Measurements from ENCODE around the gene KCNN3. TPM values are rescaled to one million over a fixed set of nuclear protein-coding genes. Genes with fewer than 3 reads are reported as not detected.

The KCNN3 gene
- total and polyA plus RNA-seq, 2 donors, result 1.5 to 16.6 TPM

- no peak for DNase-seq (ENCODE audit: extremely low spot score)
- H3K27ac ChIP-seq (ENCODE audit: low read depth), result no peak overlapping the region
- H3K4me3 ChIP-seq (ENCODE audit: low read depth, low read length), result no peak overlapping the region
- no peaks in the 10 kb centered on the region for H3K4me1 ChIP-seq (ENCODE audit: insufficient read depth)
- no peaks in the 10 kb centered on the region for H3K36me3 ChIP-seq (ENCODE audit: insufficient read depth)
- WGBS, result 83% methylated on average over 6 of the region's 6 CpGs
Measured at GRCh38 chr1:154758346-154758745, 111.7 kb downstream of the KCNN3 start.

DNA sequence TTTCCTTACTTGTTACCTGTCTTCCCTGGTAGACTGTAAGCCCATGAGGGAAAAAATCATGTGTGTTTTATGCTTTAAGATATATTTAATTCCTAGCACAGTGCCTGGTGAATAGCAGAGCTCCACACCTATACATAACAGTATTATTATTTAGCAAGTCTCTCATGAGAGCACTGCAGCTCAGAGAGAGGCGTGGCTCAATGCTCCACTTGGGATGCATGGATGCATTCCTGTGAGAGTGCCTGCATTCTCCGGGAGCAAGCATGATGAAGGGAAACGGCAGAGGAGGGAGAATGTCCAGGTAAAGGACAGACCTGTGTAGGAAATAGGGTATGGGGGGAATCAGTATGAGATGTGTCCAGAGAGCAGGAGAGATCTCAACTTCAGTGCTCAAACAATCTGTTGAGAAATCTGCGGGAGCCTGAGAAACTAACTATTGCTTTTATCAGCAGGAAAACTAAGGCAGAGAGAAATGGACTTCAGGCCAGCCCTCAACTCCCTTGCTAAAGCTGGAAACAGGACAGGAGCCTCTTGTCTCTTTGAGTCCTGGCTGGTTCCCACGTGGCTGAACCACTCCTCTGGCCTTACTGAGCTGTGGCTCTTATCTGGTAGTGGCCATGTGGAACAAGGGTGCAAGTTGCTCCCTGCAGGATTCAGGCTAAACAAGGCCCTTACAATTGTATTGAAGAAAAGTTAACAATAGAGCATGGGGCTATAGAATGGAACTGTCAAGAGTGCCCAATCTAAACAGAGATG, 113.1 kb downstream of the KCNN3 start:
- no peaks in the 10 kb centered on the region for H3K36me3 ChIP-seq (ENCODE audit: insufficient read depth)
- H3K4me3 ChIP-seq (ENCODE audit: low read depth, low read length), result no peak overlapping the region
- DNase-seq (ENCODE audit: extremely low spot score), result no peak
- H3K4me1 ChIP-seq (ENCODE audit: insufficient read depth), result no peaks in the 10 kb centered on the region
- no peak overlapping the region for H3K27ac ChIP-seq (ENCODE audit: low read depth)
- 61% methylated on average over 5 of the region's 5 CpGs for WGBS

DNA sequence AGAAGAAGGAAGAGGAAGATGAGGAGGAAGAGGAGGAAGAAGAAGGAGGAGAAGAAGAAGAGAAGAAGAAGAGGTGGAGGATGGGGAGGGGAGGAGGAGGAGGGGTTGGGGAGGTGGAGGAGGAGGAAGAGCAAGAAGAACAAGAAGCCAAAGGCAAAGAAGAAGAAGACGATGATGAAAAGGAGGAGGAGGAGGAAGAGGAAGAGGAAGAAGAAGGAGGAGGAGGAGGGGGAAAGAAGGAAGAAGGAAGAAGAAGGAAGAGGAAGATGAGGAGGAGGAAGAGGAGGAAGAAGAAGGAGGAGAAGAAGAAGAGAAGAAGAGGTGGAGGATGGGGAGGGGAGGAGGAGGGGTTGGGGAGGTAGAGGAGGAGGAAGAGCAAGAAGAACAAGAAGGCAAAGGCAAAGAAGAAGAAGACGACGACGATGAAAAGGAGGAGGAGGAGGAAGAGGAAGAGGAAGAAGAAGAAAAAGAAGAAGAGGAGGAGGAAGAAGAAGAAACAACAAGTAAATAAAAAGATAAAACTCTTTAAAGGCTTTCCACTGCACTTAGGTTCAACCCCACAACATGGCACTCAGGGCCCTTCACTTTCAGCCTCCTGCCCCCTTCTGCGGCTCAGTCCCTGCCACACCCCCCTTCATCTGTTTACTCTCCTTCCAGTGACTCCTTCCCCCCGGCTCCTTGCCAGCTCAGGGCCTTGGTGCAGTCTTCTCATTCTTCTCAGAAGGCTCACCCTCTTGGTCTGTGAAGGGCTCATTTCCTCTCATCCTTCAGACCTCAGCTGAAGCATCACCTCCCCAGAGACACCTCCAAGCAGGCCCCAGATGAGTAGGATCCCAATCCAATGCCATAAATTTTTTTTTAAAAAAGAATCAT, 114.0 kb downstream of the KCNN3 start:
- WGBS, result 79% methylated on average over 6 of the region's 6 CpGs

DNA sequence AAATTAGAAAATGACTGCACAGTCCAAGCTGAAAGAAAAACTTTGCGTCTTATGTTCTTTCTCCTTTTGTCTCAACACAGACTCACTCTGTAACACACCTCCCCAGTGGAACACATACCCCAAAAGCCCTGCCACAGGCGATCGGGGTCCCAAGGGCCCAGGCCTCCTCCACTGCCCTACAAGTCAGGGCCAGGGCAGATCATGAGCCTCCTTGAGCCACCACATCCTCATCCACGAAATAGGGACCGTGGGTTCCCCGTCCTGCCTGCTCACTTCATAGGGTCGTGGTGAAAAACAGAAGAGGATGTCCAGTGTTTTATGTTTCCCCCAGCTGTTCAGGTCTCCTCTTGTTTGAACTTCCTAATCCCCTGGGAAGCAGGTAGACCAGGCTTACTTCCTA, 116.7 kb downstream of the KCNN3 start:
- H3K4me3 ChIP-seq (ENCODE audit: low read depth, low read length), result no peak overlapping the region
- no peak for DNase-seq (ENCODE audit: extremely low spot score)
- no peak overlapping the region for H3K27ac ChIP-seq (ENCODE audit: low read depth)
- H3K36me3 ChIP-seq (ENCODE audit: insufficient read depth), result no peaks in the 10 kb centered on the region
- WGBS, result 83% methylated on average over 7 of the region's 7 CpGs
- no peaks in the 10 kb centered on the region for H3K4me1 ChIP-seq (ENCODE audit: insufficient read depth)

More for the DNA sequence above, 114.0 kb downstream of the KCNN3 start:
- Histone ChIP-seq H3K27ac (ENCODE audit: low read depth) (no peak overlapping the region), H3K4me1 (ENCODE audit: insufficient read depth) (no peaks in the 10 kb centered on the region), H3K36me3 (ENCODE audit: insufficient read depth) (no peaks in the 10 kb centered on the region), H3K4me3 (ENCODE audit: low read depth, low read length) (no peak overlapping the region)
- no peak for DNase-seq (ENCODE audit: extremely low spot score)

DNA sequence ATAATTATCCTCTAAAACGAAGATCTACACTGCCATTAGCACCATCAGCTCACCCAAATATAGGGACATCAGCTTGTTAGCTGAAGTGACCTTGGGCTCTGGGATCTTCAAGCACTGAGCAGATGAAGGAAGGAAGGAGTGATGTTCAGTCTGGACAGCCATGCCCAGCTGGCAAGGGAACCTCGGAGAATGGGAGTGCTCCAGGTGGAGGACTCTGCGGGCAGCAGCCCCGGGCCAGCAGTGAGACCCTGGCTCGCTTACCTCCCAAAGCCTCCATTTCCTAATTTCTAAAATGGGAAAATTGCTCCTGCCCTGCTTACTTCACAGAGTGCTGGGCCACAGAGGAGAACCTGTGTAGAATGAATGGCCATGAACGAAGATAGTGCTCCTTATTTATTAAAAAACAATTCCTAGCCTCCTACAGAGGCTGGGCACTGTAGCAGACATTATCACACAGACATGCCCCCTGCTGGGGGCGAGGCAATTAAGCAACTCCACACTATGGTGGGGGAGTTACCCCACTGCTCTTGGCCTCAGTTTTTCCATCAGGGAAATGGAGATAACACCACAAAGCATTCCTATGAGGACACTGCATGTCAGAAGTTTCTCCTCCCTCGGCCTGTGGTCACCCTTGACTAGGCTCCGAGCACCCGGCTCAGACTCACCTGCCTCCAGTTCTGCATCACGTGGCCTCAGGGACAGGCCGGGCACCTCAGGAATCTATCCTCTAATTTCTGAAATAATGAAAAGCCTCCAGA, 117.6 kb downstream of the KCNN3 start:
- Histone ChIP-seq H3K4me3 (ENCODE audit: low read depth, low read length) (no peak overlapping the region), H3K36me3 (ENCODE audit: insufficient read depth) (no peaks in the 10 kb centered on the region), H3K27ac (ENCODE audit: low read depth) (no peak overlapping the region), H3K4me1 (ENCODE audit: insufficient read depth) (no peaks in the 10 kb centered on the region)
- WGBS, result 90% methylated on average over 12 of the region's 12 CpGs
- DNase-seq (ENCODE audit: extremely low spot score), result no peak

DNA sequence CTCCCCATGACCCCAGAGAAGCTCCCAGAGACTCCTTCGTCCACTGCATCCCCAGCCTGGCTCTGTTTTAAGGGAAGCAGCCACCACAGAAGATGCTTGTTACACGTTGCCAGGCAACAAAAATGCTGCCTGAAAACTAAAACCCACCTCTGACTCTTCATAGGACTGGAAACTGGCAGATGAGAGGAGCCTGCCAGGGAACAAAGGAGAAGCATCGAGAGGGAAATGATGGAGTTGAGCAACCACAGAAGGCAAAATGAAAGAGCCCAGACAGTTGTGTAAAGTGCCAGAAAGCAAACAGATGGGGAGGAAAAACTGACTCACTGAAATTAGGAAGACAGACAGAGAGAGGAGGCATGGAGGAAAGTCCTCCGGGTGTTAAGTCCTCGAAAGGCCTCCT, 118.4 kb downstream of the KCNN3 start:
- Histone ChIP-seq H3K36me3 (ENCODE audit: insufficient read depth) (no peaks in the 10 kb centered on the region), H3K27ac (ENCODE audit: low read depth) (no peak overlapping the region), H3K4me1 (ENCODE audit: insufficient read depth) (no peaks in the 10 kb centered on the region), H3K4me3 (ENCODE audit: low read depth, low read length) (no peak overlapping the region)
- 36% methylated on average over 5 of the region's 5 CpGs for WGBS
- no peak for DNase-seq (ENCODE audit: extremely low spot score)

DNA sequence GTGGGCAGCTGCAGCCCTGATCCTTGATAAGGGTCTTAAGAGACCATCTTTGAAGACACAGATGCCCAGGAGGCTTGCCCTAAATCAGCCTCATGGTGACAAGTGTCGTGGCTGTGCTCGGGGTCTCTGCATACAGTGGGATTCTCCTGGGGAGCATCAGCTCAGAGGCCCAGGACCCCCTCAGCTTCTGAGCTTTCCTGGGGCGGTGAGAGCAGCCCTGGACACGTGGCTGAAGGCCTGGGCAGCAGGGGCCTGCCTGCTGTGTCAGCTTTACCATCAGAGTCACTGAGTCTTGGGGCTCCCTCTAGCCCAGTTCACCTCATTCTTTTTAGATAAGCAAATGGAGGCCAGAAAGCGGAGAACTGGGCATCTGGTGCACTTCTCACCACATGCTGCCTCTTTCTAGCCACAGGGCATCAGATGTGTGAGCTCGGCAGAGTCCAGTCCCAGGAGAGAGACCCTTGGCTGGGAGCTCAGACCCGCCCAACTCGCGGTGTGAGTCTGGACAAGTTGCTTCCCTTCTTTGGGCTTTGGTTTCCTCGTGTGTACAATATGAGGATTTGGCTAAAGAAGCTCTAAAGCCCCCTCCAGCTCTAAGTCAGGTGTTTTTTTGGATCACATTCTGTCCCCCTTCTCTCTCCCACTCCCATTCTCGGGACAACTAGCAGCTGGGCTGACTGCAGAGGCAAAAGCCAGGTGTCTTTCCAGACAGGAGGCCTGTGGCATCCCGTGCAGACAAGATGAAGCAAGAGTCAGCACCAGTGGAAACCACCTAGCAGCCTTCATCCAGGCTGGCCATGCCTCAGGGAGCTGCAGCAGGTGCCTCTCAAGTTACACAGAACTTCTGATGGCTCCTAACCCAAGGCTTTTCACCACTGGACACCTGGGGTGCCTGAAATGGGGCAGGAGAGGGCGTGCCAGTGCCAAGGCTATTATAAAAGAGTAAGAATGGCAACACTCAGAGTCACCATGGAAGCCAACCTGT, 119.1 kb downstream of the KCNN3 start:
- Histone ChIP-seq H3K36me3 (ENCODE audit: insufficient read depth) (no peaks in the 10 kb centered on the region), H3K4me1 (ENCODE audit: insufficient read depth) (no peaks in the 10 kb centered on the region), H3K4me3 (ENCODE audit: low read depth, low read length) (no peak overlapping the region), H3K27ac (ENCODE audit: low read depth) (no peak overlapping the region)
- WGBS, result 85% methylated on average over 13 of the region's 13 CpGs
- DNase-seq (ENCODE audit: extremely low spot score), result no peak

- no peak overlapping the region for H3K4me3 ChIP-seq (ENCODE audit: low read depth, low read length)
- DNase-seq (ENCODE audit: extremely low spot score), result no peak
- WGBS, result 75% methylated on average over 8 of the region's 8 CpGs
- no peaks in the 10 kb centered on the region for H3K36me3 ChIP-seq (ENCODE audit: insufficient read depth)
- no peak overlapping the region for H3K27ac ChIP-seq (ENCODE audit: low read depth)
- H3K4me1 ChIP-seq (ENCODE audit: insufficient read depth), result no peaks in the 10 kb centered on the region
Measured at GRCh38 chr1:154749078-154749760, 120.9 kb downstream of the KCNN3 start.

GRCh38 chr1:154748405-154748775, 121.7 kb downstream of the KCNN3 start:
- Histone ChIP-seq H3K4me1 (ENCODE audit: insufficient read depth) (no peaks in the 10 kb centered on the region), H3K4me3 (ENCODE audit: low read depth, low read length) (no peak overlapping the region), H3K36me3 (ENCODE audit: insufficient read depth) (no peaks in the 10 kb centered on the region), H3K27ac (ENCODE audit: low read depth) (no peak overlapping the region)
- WGBS, result 49% methylated on average over 2 of the region's 2 CpGs
- DNase-seq (ENCODE audit: extremely low spot score), result no peak

DNA sequence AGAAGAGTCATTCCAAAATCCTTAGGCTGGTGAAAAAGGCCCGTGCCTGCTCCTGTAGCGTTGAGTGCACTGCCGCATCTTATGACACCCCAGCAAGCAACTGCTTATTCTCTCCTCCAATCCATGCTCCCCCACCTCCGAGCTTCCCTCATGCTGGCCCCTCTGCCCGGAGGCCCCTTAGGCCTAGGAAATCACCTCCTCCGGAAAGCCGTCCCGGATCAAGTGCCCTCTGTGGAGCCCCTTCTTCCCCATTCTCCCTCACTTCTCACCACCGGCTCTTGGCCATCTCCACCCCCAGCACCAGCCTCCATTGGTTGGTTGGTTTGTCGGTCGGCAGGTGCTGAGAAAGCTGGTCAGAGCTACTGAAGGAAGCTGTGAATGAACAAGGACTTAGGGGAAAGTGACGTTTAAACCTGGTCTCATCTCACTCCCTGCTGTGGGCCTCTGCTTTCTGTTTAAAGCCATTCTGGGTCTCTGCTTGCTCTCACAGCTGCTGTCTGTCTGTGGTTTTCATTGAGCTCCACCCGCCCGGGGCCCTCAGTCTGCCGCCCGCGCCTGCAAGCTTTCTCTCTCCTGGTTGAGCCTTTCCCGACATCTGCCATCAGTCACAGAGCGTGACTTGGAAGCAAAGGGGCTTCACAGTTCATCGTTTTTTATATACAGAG, 122.2 kb downstream of the KCNN3 start:
- WGBS, result 34% methylated on average over 20 of the region's 20 CpGs
- Histone ChIP-seq H3K4me3 (ENCODE audit: low read depth, low read length) (no peak overlapping the region), H3K4me1 (ENCODE audit: insufficient read depth) (no peaks in the 10 kb centered on the region), H3K36me3 (ENCODE audit: insufficient read depth) (no peaks in the 10 kb centered on the region), H3K27ac (ENCODE audit: low read depth) (no peak overlapping the region)
- no peak for DNase-seq (ENCODE audit: extremely low spot score)

- no peak overlapping the region for H3K4me3 ChIP-seq (ENCODE audit: low read depth, low read length)
- H3K4me1 ChIP-seq (ENCODE audit: insufficient read depth), result no peaks in the 10 kb centered on the region
- H3K36me3 ChIP-seq (ENCODE audit: insufficient read depth), result no peaks in the 10 kb centered on the region
- no peak for DNase-seq (ENCODE audit: extremely low spot score)
- 45% methylated on average over 7 of the region's 7 CpGs for WGBS
- no peak overlapping the region for H3K27ac ChIP-seq (ENCODE audit: low read depth)
Measured at GRCh38 chr1:154747380-154747739, 122.7 kb downstream of the KCNN3 start.
